ENCODE results near the gene DARS1.

GRCh38 chr2:135931776-135932443 is 53.5 kb downstream of the DARS1 start:
- TF ChIP-seq CTCF (conservative IDR thresholded peaks at IDR 0.05; ENCODE audit: low read depth in 2 of 2) (no peak), CREB1 (CRISPR knock-in tag; IDR thresholded peaks at IDR 0.05; ENCODE audit: low read depth) (no peak), JUNB (IDR thresholded peaks at IDR 0.05; ENCODE audit: unreplicated experiment) (no peak), EZH2 (IDR thresholded peaks at IDR 0.05; ENCODE audit: low read depth, unreplicated experiment) (no peak), ZNF114 (CRISPR knock-in tag; IDR thresholded peaks at IDR 0.05) (no peak), EZH2phosphoT487 (IDR thresholded peaks at IDR 0.05; ENCODE audit: unreplicated experiment) (no peak), POLR2AphosphoS5 (IDR thresholded peaks at IDR 0.05; ENCODE audit: low read depth) (no peak)

Data from GM23338 (cell line).